ENCODE measurements around the gene CACNG4. TPM values are rescaled to one million over a fixed set of nuclear protein-coding genes. Genes with fewer than 3 reads are reported as not detected.

The CACNG4 gene
- total RNA-seq, 1 experiment from 2014 or later: not detected

DNA sequence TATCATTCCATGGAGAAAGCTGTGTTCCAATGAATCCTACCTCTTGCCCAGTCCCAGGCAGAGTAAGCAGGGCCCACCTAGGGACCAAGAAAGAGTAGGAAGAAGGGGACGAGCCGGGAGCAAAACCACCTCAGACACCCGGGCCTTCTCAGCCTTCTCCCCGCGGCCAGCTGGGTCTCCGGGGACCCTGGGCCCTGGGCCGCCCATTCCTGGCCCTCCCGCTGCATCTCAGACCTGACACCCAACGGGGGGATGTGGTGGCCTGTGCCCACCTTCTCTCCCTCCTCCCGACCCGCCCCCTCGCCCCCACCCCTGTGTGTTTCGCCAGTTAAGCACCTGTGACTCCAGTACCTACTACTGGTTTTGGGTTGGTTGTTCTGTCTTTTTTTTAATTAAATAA lies 68.5 kb downstream of the CACNG4 start:
- H4K20me1 ChIP-seq (ENCODE audit: insufficient read depth): no peaks in the 10 kb centered on the region
- no peak for DNase-seq (ENCODE audit: low read depth, low spot score)
- H3K9me2 ChIP-seq (ENCODE audit: insufficient read depth): no peaks in the 10 kb centered on the region
- no peak overlapping the region for H2AFZ ChIP-seq (ENCODE audit: low read depth, low read length, poor library complexity, severe bottlenecking)
- H3K4me2 ChIP-seq (ENCODE audit: low read length): no peak overlapping the region
- no peak overlapping the region for H3K9ac ChIP-seq (ENCODE audit: low read length)
- POLR2A ChIA-PET: no interaction called here
- RAD21 ChIA-PET (ENCODE audit: low non-redundant PET in 1 of 2, low total read pairs in 2 of 2, uncharacterized antibody in 2 of 2, unreplicated experiment in 2 of 2): no interaction called here
- ATAC-seq: no peak
- H3K4me3 ChIP-seq (replicated peaks in 1 of 2; ENCODE audit: low read depth in 1 of 2, low read length in 2 of 2): no peak overlapping the region
- TF ChIP-seq ZFX (IDR thresholded peaks at IDR 0.05) (no peak), CBX3 (IDR thresholded peaks at IDR 0.05; ENCODE audit: low read depth) (no peak), EZH2phosphoT487 (IDR thresholded peaks at IDR 0.05; ENCODE audit: borderline replicate concordance) (no peak), FOSL1 (IDR thresholded peaks at IDR 0.05; ENCODE audit: low read depth) (no peak), YY1 (IDR thresholded peaks at IDR 0.05; ENCODE audit: extremely low read depth, insufficient replicate concordance, low read depth, low read length) (no peak), EZH2 (IDR thresholded peaks at IDR 0.05) (no peak), SRF (IDR thresholded peaks at IDR 0.05; ENCODE audit: low read depth) (no peak), SP1 (IDR thresholded peaks at IDR 0.05; ENCODE audit: low read depth) (no peak)
- TF ChIP-seq, protein P1, sequence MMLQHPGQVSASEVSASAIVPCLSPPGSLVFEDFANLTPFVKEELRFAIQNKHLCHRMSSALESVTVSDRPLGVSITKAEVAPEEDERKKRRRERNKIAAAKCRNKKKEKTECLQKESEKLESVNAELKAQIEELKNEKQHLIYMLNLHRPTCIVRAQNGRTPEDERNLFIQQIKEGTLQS (IDR thresholded peaks at IDR 0.05): no peak
- BruUV-seq (replicated peaks): no TSS peak
- no peaks in the 10 kb centered on the region for H3K9me3 ChIP-seq (ENCODE audit: control insufficient read depth in 1 of 2, insufficient read depth in 1 of 2, low read depth in 1 of 2, low read length in 2 of 2)
- H3K27me3 ChIP-seq (ENCODE audit: insufficient read depth, low read length): no peaks in the 10 kb centered on the region
- CTCF ChIA-PET: no interaction called here
- H3K36me3 ChIP-seq (ENCODE audit: control insufficient read depth in 1 of 2, insufficient read depth in 2 of 2, low read length in 2 of 2): no peaks in the 10 kb centered on the region
- H3K79me2 ChIP-seq (ENCODE audit: insufficient read depth, low read length): no peaks in the 10 kb centered on the region
- H3K4me1 ChIP-seq (ENCODE audit: control insufficient read depth in 1 of 2, insufficient read depth in 2 of 2, low read length in 2 of 2): no peaks in the 10 kb centered on the region
- H3K27ac ChIP-seq (ENCODE audit: low read depth, low read length): no peak overlapping the region
- intact Hi-C loops (cut with micrococcal nuclease): no loop called here

DNA sequence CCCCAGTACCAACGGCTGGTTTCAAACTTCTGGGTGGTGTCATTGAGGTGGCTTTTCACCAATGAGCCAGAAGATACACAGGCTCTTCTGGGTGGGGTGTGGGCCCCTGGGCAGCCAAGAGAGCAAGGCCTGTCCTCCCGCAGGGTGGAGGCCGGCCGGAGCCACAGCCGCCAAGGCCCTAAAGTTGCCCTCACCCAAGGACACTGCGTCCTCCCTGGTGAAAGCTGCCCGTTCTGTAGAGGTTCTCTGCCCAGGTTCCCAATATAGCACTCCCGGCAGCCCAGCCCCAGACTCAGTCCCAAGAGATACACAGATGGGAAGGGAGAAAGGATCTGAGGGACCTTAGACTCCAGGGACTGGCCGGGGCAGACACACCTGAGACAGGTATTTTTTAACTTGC lies 69.1 kb downstream of the CACNG4 start:
- no TSS peak for BruUV-seq (replicated peaks)
- H3K9me2 ChIP-seq (ENCODE audit: insufficient read depth): no peaks in the 10 kb centered on the region
- RAD21 ChIA-PET (ENCODE audit: low non-redundant PET in 1 of 2, low total read pairs in 2 of 2, uncharacterized antibody in 2 of 2, unreplicated experiment in 2 of 2): no interaction called here
- H3K4me1 ChIP-seq (ENCODE audit: control insufficient read depth in 1 of 2, insufficient read depth in 2 of 2, low read length in 2 of 2): no peaks in the 10 kb centered on the region
- DNase-seq (ENCODE audit: low read depth, low spot score): no peak
- H3K36me3 ChIP-seq (ENCODE audit: control insufficient read depth in 1 of 2, insufficient read depth in 2 of 2, low read length in 2 of 2): no peaks in the 10 kb centered on the region
- no peak overlapping the region for H3K27ac ChIP-seq (ENCODE audit: low read depth, low read length)
- H3K27me3 ChIP-seq (ENCODE audit: insufficient read depth, low read length): no peaks in the 10 kb centered on the region
- no peaks in the 10 kb centered on the region for H3K79me2 ChIP-seq (ENCODE audit: insufficient read depth, low read length)
- intact Hi-C loops (cut with micrococcal nuclease): no loop called here
- no peak overlapping the region for H3K4me3 ChIP-seq (replicated peaks in 1 of 2; ENCODE audit: low read depth in 1 of 2, low read length in 2 of 2)
- H3K4me2 ChIP-seq (ENCODE audit: low read length): no peak overlapping the region
- CTCF ChIA-PET: no interaction called here
- no peaks in the 10 kb centered on the region for H3K9me3 ChIP-seq (ENCODE audit: control insufficient read depth in 1 of 2, insufficient read depth in 1 of 2, low read depth in 1 of 2, low read length in 2 of 2)
- POLR2A ChIA-PET: no interaction called here
- H4K20me1 ChIP-seq (ENCODE audit: insufficient read depth): no peaks in the 10 kb centered on the region
- no peak overlapping the region for H3K9ac ChIP-seq (ENCODE audit: low read length)
- ATAC-seq: no peak
- TF ChIP-seq CEBPB (IDR thresholded peaks at IDR 0.05; ENCODE audit: low read depth) (no peak), TCF7L2 (IDR thresholded peaks at IDR 0.05; ENCODE audit: borderline replicate concordance, extremely low read depth, insufficient read depth, insufficient read length) (no peak), FOSL1 (IDR thresholded peaks at IDR 0.05; ENCODE audit: low read depth) (no peak), SRF (IDR thresholded peaks at IDR 0.05; ENCODE audit: low read depth) (no peak), SIN3A (IDR thresholded peaks at IDR 0.05; ENCODE audit: low read depth) (no peak), RAD21 (IDR thresholded peaks at IDR 0.05; ENCODE audit: low read depth) (no peak), POLR2A (IDR thresholded peaks at IDR 0.05; ENCODE audit: borderline replicate concordance, extremely low read depth, insufficient read depth, insufficient read length) (no peak), ELF1 (IDR thresholded peaks at IDR 0.05; ENCODE audit: borderline replicate concordance, low read depth) (no peak), ZNF274 (IDR thresholded peaks at IDR 0.05; ENCODE audit: low read depth, low read length) (no peak), YY1 (IDR thresholded peaks at IDR 0.05; ENCODE audit: extremely low read depth, insufficient replicate concordance, low read depth, low read length) (no peak), SP1 (IDR thresholded peaks at IDR 0.05; ENCODE audit: low read depth) (no peak), ZFX (IDR thresholded peaks at IDR 0.05) (no peak), EGR1 (IDR thresholded peaks at IDR 0.05; ENCODE audit: low read depth) (no peak), EZH2phosphoT487 (IDR thresholded peaks at IDR 0.05; ENCODE audit: borderline replicate concordance) (no peak), EZH2 (IDR thresholded peaks at IDR 0.05) (no peak)
- TF ChIP-seq, protein P2, sequence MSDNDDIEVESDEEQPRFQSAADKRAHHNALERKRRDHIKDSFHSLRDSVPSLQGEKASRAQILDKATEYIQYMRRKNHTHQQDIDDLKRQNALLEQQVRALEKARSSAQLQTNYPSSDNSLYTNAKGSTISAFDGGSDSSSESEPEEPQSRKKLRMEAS (IDR thresholded peaks at IDR 0.05): no peak
- TF ChIP-seq, protein P1 (IDR thresholded peaks at IDR 0.05): no peak
- TF ChIP-seq, protein P3, sequence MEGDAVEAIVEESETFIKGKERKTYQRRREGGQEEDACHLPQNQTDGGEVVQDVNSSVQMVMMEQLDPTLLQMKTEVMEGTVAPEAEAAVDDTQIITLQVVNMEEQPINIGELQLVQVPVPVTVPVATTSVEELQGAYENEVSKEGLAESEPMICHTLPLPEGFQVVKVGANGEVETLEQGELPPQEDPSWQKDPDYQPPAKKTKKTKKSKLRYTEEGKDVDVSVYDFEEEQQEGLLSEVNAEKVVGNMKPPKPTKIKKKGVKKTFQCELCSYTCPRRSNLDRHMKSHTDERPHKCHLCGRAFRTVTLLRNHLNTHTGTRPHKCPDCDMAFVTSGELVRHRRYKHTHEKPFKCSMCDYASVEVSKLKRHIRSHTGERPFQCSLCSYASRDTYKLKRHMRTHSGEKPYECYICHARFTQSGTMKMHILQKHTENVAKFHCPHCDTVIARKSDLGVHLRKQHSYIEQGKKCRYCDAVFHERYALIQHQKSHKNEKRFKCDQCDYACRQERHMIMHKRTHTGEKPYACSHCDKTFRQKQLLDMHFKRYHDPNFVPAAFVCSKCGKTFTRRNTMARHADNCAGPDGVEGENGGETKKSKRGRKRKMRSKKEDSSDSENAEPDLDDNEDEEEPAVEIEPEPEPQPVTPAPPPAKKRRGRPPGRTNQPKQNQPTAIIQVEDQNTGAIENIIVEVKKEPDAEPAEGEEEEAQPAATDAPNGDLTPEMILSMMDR (IDR thresholded peaks at IDR 0.05 in 2 of 3, conservative IDR thresholded peaks at IDR 0.05 in 1 of 3; ENCODE audit: borderline replicate concordance in 1 of 3, insufficient read depth in 1 of 3, low read depth in 2 of 3, low read length in 2 of 3): no peak
- H2AFZ ChIP-seq (ENCODE audit: low read depth, low read length, poor library complexity, severe bottlenecking): no peak overlapping the region

Measured in HCT116 (cell line).